SU-DHL-6 (cell line): ENCODE measurements around the gene PRKAG3.

Experiments
- H2AFZ ChIP-seq: fragments of 200-600 bp; sonication (generic); 2 replicates; pipeline ENCODE4 v1.6.1; 2014; ENCODE audit warnings: low read depth, mild to moderate bottlenecking, moderate library complexity, mixed read lengths, antibody characterized with exemption, low read length; ENCODE audit not compliant: severe bottlenecking
- H3F3A ChIP-seq: fragments of 200-600 bp; shearing (Covaris generic); 2 replicates; pipeline ENCODE4 v1.6.0; 2016; ENCODE audit warnings: antibody characterized with exemption, mild to moderate bottlenecking; ENCODE audit not compliant: insufficient read depth
- H3K27ac ChIP-seq: fragments of 200-600 bp; sonication (generic); 2 replicates; pipeline ENCODE4 v1.5.1; 2016; ENCODE audit warnings: low read depth, mild to moderate bottlenecking, low read length, moderate library complexity, mixed read lengths
- H3K27me3 ChIP-seq: fragments of 200-600 bp; sonication (generic), shearing (Covaris generic); 2 replicates; pipeline ENCODE4 v1.6.0; 2014; ENCODE audit warnings: mild to moderate bottlenecking, low read length
- H3K36me3 ChIP-seq: fragments of 200-600 bp; sonication (generic); 2 replicates; pipeline ENCODE4 v1.6.1; 2014; ENCODE audit warnings: mild to moderate bottlenecking, low read length, mixed read lengths
- H3K4me2 ChIP-seq: fragments of 300-600, 200-600 bp; shearing (Covaris generic), sonication (generic); 2 replicates; pipeline ENCODE4 v1.6.0; 2014; ENCODE audit warnings: low read length, low read depth, mild to moderate bottlenecking; ENCODE audit not compliant: poor library complexity, severe bottlenecking
- H3K4me3 ChIP-seq: fragments of 200-600 bp; sonication (generic); 2 replicates; pipeline ENCODE4 v1.5.1; 2014; ENCODE audit warnings: antibody characterized with exemption, low read length, mild to moderate bottlenecking, mixed read lengths; ENCODE audit not compliant: insufficient read depth, poor library complexity, severe bottlenecking
- H3K79me2 ChIP-seq: fragments of 200-600 bp; sonication (generic); 2 replicates; pipeline ENCODE4 v1.6.1; 2014; ENCODE audit warnings: mild to moderate bottlenecking, low read length, moderate library complexity; ENCODE audit not compliant: insufficient read depth
- H3K9ac ChIP-seq: fragments of 200-600 bp; sonication (generic); 2 replicates; pipeline ENCODE4 v1.7.0; 2014; ENCODE audit warnings: mild to moderate bottlenecking, low read length
- H3K9me2 ChIP-seq: fragments of 200-600 bp; sonication (generic); replicated peaks from 2 replicates; pipeline ENCODE4 v1.6.1; 2014; ENCODE audit warnings: low read length; ENCODE audit not compliant: insufficient read depth
- H3K9me3 ChIP-seq: fragments of 200-600 bp; sonication (generic); 2 replicates; pipeline ENCODE4 v1.6.1; 2014; ENCODE audit warnings: low read length, mixed read lengths; ENCODE audit not compliant: insufficient read depth
- H4K20me1 ChIP-seq: fragments of 200-600 bp; sonication (generic); 2 replicates; pipeline ENCODE4 v1.6.1; 2014; ENCODE audit warnings: low read depth, mild to moderate bottlenecking, antibody characterized with exemption, low read length, moderate library complexity, mixed read lengths
- EZH2phosphoT487 ChIP-seq: fragments of 200-600 bp; sonication (generic), shearing (Covaris generic); conservative IDR thresholded peaks from 2 replicates; pipeline ENCODE4 v1.6.1; 2018; ENCODE audit warnings: mild to moderate bottlenecking, antibody characterized with exemption, low read length, moderate library complexity, mixed read lengths
- TF ChIP-seq, protein P1 (sequence below): fragments of 200-600 bp; sonication (generic); IDR thresholded peaks from one replicate; pipeline ENCODE4 v1.5.1; 2017; ENCODE audit warnings: antibody characterized with exemption, mild to moderate bottlenecking, low read length, moderate library complexity; ENCODE audit not compliant: insufficient read depth, poor library complexity, severe bottlenecking

The PRKAG3 gene

DNA sequence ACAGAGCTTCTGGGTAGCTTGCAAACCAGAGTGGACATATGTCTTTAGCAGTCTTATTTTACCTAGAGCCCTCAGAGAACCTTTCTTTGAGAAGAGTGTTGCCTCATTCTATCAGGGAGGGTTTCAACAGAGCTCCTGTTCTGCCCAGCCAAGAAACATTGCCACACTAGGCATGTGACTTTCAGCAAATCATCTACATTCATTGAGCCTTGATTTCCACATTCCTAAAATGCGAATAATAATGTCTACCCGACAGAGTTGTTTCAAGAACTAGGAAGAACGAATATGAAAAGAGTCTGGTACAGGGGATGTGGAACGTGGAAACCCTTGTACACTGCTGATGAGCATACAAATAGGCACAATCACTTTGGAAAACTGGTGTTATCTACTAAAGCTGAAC, 7.8 kb upstream of the PRKAG3 start:
- Histone ChIP-seq H3K9ac (no peak overlapping the region), H3K36me3 (no peaks in the 10 kb centered on the region), H3K4me2 (no peak overlapping the region), H3K27ac (no peak overlapping the region), H3K79me2 (no peaks in the 10 kb centered on the region), H3K27me3 (no peaks in the 10 kb centered on the region), H4K20me1 (no peaks in the 10 kb centered on the region), H3K9me3 (no peaks in the 10 kb centered on the region), H3F3A (no peaks in the 10 kb centered on the region), H3K9me2 (no peaks in the 10 kb centered on the region), H2AFZ (no peak overlapping the region), H3K4me3 (no peak overlapping the region)
- TF ChIP-seq, protein P1, sequence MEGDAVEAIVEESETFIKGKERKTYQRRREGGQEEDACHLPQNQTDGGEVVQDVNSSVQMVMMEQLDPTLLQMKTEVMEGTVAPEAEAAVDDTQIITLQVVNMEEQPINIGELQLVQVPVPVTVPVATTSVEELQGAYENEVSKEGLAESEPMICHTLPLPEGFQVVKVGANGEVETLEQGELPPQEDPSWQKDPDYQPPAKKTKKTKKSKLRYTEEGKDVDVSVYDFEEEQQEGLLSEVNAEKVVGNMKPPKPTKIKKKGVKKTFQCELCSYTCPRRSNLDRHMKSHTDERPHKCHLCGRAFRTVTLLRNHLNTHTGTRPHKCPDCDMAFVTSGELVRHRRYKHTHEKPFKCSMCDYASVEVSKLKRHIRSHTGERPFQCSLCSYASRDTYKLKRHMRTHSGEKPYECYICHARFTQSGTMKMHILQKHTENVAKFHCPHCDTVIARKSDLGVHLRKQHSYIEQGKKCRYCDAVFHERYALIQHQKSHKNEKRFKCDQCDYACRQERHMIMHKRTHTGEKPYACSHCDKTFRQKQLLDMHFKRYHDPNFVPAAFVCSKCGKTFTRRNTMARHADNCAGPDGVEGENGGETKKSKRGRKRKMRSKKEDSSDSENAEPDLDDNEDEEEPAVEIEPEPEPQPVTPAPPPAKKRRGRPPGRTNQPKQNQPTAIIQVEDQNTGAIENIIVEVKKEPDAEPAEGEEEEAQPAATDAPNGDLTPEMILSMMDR, result no peak
- TF ChIP-seq EZH2phosphoT487, result no peak

DNA sequence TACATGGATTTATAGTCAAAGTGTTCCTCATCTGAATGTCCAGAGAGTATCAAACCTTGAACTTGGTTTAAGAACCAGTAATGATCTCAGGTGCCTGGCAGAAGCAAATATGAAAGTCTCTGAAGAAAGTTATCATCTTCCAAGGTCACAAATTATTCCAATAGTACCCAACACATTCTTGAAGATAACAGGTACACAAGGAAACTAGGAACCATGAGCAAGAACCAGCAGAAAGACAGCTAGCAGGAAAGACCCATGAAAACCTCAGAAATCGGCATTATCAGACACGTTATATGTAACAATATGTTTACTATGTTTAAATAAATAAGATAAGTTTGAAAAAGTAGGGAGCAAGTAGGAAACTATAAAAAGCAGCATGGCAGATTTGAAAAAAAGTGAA, 5.9 kb upstream of the PRKAG3 start:
- Histone ChIP-seq H2AFZ (no peak overlapping the region), H3K27ac (no peak overlapping the region), H3K9me2 (no peaks in the 10 kb centered on the region), H3F3A (no peaks in the 10 kb centered on the region), H3K4me3 (no peak overlapping the region), H3K4me2 (no peak overlapping the region), H3K9ac (no peak overlapping the region), H3K79me2 (no peaks in the 10 kb centered on the region), H3K27me3 (no peaks in the 10 kb centered on the region), H3K36me3 (no peaks in the 10 kb centered on the region), H4K20me1 (no peaks in the 10 kb centered on the region), H3K9me3 (no peaks in the 10 kb centered on the region)
- TF ChIP-seq, protein P1, result no peak
- TF ChIP-seq EZH2phosphoT487, result no peak

DNA sequence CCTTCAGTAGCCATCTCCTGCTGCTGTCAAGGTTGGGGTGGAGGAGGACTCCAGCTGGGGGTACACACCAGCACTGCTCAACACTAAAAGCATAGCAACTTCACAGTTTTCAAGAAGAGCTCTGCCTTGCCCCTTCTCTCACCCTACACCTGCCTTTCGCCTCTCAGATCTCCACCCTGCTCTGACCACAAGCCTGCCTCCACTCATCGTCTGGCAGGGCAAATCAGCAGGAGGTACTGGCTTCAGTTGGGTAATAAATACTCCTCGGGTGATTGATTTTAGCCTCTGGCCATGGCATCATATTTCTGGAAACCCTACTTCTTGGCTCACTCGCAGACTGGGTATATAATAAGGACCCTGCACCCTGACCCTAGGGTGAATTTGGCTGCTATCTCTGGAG, 3.1 kb upstream of the PRKAG3 start:
- H2AFZ ChIP-seq, result no peak overlapping the region
- no peaks in the 10 kb centered on the region for H3F3A ChIP-seq
- no peak overlapping the region for H3K27ac ChIP-seq
- no peak overlapping the region for H3K4me2 ChIP-seq
- TF ChIP-seq EZH2phosphoT487, result no peak
- TF ChIP-seq, protein P1, result no peak
- no peaks in the 10 kb centered on the region for H3K79me2 ChIP-seq
- no peaks in the 10 kb centered on the region for H3K36me3 ChIP-seq
- no peak overlapping the region for H3K9ac ChIP-seq
- H3K9me3 ChIP-seq, result no peaks in the 10 kb centered on the region
- no peaks in the 10 kb centered on the region for H4K20me1 ChIP-seq
- H3K9me2 ChIP-seq, result no peaks in the 10 kb centered on the region
- H3K4me3 ChIP-seq, result no peak overlapping the region
- H3K27me3 ChIP-seq, result no peaks in the 10 kb centered on the region
